Epithelial cell of esophagus (primary cell): ENCODE measurements around the gene NGRN.

Experiments
- DNase-seq: peaks from one replicate; pipeline ENCODE4 v3.0.0; 2010; ENCODE audit warnings: low read depth
- H3K4me3 ChIP-seq: 2 replicates; pipeline ENCODE4 v1.5.1; 2011; ENCODE audit warnings: mild to moderate bottlenecking, low read length, control low read depth
- TF ChIP-seq, protein P1 (sequence below): IDR thresholded peaks from 2 replicates; pipeline ENCODE4 v1.5.1; 2011; ENCODE audit warnings: low read depth, mild to moderate bottlenecking, low read length, control low read depth, inconsistent platforms; ENCODE audit not compliant: insufficient read depth; ENCODE audit errors: missing control alignments

The NGRN gene

DNA sequence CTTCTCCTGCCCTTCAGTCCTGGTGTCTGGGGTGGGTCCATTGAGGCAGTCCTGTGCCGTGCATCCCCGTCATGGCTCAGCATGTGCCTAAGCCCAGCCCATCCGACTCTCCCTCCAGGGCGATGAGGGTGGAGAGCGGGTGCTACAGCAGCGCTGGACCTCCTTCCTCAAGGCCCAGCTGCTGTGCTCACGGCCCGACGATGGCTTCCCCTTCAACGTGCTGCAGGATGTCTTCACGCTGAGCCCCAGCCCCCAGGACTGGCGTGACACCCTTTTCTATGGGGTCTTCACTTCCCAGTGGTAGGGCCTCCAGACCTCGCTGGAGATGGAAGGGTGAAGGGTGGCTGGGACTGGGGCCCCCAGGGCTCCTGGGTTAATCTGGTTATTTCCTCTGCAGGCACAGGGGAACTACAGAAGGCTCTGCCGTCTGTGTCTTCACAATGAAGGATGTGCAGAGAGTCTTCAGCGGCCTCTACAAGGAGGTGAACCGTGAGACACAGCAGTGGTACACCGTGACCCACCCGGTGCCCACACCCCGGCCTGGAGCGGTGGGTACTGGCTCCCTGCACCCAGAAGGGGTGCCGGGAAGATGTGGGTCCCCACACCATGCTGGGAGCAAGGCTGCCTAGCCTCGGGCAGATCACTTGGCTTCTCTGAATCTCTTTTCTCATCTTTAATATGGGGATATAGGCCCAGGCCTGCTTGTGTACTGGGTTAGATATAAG is 41.9 kb upstream of the NGRN start:
- TF ChIP-seq, protein P1, sequence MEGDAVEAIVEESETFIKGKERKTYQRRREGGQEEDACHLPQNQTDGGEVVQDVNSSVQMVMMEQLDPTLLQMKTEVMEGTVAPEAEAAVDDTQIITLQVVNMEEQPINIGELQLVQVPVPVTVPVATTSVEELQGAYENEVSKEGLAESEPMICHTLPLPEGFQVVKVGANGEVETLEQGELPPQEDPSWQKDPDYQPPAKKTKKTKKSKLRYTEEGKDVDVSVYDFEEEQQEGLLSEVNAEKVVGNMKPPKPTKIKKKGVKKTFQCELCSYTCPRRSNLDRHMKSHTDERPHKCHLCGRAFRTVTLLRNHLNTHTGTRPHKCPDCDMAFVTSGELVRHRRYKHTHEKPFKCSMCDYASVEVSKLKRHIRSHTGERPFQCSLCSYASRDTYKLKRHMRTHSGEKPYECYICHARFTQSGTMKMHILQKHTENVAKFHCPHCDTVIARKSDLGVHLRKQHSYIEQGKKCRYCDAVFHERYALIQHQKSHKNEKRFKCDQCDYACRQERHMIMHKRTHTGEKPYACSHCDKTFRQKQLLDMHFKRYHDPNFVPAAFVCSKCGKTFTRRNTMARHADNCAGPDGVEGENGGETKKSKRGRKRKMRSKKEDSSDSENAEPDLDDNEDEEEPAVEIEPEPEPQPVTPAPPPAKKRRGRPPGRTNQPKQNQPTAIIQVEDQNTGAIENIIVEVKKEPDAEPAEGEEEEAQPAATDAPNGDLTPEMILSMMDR: no peak
- DNase-seq: no peak
- no peak overlapping the region for H3K4me3 ChIP-seq

DNA sequence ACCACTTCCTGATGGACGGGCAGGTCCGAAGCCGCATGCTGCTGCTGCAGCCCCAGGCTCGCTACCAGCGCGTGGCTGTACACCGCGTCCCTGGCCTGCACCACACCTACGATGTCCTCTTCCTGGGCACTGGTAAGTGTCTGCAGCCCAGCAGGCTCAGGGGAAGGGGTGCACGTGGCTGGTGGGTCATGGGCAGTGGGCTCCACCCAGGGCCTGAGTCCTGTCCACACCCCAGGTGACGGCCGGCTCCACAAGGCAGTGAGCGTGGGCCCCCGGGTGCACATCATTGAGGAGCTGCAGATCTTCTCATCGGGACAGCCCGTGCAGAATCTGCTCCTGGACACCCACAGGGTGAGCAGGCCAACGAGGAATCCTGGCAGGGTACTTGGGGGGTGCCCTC is 40.4 kb upstream of the NGRN start:
- no peak for DNase-seq
- no peak overlapping the region for H3K4me3 ChIP-seq
- TF ChIP-seq, protein P1: no peak

DNA sequence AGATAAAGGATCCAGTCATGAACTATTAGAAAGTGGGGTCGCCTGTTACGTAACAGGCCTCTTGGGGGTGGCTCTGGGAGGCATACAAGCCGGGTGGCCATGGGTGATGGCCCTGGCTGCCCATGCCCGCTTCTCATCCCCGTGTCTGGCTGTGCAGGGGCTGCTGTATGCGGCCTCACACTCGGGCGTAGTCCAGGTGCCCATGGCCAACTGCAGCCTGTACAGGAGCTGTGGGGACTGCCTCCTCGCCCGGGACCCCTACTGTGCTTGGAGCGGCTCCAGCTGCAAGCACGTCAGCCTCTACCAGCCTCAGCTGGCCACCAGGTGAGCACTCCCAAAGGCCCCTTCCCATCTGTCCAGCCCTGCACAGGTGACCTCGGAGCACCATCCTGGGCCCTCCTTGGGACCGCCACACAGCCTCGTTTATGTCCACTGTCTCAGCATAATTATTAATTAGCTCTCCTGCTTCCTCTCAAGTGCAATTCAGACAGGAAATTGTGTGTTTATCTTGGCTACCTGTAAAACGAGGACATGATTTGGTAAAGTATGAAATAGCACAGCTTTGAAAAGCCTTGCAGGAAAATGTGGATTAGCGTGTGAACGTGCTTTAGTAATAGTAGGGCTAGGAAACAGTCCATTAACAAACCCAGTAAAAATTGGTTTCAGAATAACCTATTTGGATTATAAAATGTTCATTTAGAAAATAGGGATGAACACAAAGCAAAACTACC is 39.8 kb upstream of the NGRN start:
- TF ChIP-seq, protein P1: no peak
- no peak overlapping the region for H3K4me3 ChIP-seq
- DNase-seq: no peak

DNA sequence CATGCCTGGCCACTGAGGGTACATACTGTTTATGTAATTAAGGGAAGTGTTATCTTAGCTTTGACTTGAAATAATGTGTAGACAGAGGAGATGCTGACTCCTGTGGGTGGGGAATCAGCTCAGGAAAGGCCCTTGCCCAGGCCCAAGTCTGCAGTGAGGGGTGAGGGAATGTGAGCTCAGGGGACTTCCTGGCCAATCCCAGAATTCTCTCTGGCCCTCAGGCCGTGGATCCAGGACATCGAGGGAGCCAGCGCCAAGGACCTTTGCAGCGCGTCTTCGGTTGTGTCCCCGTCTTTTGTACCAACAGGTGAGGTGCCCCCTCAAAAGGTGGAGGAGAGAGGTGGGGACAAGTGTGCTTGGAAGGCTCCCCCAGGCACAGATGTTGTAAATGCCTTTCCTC is 38.1 kb upstream of the NGRN start:
- DNase-seq: no peak

DNA sequence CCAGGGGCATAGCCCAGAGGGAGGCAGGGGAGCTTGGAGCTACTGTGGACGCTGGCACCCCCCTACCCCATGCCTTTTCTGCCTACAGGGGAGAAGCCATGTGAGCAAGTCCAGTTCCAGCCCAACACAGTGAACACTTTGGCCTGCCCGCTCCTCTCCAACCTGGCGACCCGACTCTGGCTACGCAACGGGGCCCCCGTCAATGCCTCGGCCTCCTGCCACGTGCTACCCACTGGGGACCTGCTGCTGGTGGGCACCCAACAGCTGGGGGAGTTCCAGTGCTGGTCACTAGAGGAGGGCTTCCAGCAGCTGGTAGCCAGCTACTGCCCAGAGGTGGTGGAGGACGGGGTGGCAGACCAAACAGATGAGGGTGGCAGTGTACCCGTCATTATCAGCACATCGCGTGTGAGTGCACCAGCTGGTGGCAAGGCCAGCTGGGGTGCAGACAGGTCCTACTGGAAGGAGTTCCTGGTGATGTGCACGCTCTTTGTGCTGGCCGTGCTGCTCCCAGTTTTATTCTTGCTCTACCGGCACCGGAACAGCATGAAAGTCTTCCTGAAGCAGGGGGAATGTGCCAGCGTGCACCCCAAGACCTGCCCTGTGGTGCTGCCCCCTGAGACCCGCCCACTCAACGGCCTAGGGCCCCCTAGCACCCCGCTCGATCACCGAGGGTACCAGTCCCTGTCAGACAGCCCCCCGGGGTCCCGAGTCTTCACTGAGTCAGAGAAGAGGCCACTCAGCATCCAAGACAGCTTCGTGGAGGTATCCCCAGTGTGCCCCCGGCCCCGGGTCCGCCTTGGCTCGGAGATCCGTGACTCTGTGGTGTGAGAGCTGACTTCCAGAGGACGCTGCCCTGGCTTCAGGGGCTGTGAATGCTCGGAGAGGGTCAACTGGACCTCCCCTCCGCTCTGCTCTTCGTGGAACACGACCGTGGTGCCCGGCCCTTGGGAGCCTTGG is 37.4 kb upstream of the NGRN start:
- TF ChIP-seq, protein P1: no peak
- no peak overlapping the region for H3K4me3 ChIP-seq
- DNase-seq: no peak

More for the DNA sequence above, 38.1 kb upstream of the NGRN start:
- no peak overlapping the region for H3K4me3 ChIP-seq
- TF ChIP-seq, protein P1: no peak

DNA sequence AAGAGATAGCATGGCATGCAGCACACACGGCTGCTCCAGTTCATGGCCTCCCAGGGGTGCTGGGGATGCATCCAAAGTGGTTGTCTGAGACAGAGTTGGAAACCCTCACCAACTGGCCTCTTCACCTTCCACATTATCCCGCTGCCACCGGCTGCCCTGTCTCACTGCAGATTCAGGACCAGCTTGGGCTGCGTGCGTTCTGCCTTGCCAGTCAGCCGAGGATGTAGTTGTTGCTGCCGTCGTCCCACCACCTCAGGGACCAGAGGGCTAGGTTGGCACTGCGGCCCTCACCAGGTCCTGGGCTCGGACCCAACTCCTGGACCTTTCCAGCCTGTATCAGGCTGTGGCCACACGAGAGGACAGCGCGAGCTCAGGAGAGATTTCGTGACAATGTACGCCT is 36.5 kb upstream of the NGRN start:
- TF ChIP-seq, protein P1: no peak
- no peak for DNase-seq
- no peak overlapping the region for H3K4me3 ChIP-seq
